Fibroblast of mammary gland (primary cell): ENCODE measurements around the gene FSD2.
A peak's percentile ranks its signal among the peaks of the same experiment; 100 is the strongest.

Experiments used
- DNase-seq: peaks from one replicate; pipeline ENCODE4 v3.0.0-alpha.2; 2010; ENCODE audit warnings: low read depth
- H3K4me3 ChIP-seq: 2 replicates; pipeline ENCODE4 v1.5.1; 2011; ENCODE audit warnings: low read depth, mild to moderate bottlenecking, low read length, moderate library complexity; ENCODE audit not compliant: control insufficient read depth
- TF ChIP-seq, protein P1 (sequence below): conservative IDR thresholded peaks from 2 replicates; pipeline ENCODE4 v1.5.1; 2011; ENCODE audit warnings: low read depth, low read length, inconsistent platforms; ENCODE audit not compliant: control insufficient read depth, insufficient read depth

FSD2 gene

DNA sequence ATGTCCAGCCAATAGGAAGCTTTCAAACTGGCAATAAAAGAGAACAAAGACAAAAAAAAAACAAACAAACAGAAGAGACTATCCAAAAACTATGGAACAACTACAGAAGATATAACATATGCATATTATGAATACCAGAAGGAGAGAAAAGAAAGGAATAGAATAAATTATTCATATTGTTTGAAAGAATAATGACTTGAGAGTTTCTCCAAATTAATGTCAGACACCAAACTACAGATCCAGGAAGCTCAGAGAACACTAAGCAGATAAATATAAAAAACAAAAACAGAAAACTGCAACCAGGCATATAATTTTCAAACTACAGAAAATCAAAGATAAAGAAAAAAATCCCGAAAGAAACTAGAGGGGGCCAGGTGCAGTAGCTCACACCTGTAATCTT lies 62.1 kb downstream of the FSD2 start:
- no peak overlapping the region for H3K4me3 ChIP-seq
- TF ChIP-seq, protein P1, sequence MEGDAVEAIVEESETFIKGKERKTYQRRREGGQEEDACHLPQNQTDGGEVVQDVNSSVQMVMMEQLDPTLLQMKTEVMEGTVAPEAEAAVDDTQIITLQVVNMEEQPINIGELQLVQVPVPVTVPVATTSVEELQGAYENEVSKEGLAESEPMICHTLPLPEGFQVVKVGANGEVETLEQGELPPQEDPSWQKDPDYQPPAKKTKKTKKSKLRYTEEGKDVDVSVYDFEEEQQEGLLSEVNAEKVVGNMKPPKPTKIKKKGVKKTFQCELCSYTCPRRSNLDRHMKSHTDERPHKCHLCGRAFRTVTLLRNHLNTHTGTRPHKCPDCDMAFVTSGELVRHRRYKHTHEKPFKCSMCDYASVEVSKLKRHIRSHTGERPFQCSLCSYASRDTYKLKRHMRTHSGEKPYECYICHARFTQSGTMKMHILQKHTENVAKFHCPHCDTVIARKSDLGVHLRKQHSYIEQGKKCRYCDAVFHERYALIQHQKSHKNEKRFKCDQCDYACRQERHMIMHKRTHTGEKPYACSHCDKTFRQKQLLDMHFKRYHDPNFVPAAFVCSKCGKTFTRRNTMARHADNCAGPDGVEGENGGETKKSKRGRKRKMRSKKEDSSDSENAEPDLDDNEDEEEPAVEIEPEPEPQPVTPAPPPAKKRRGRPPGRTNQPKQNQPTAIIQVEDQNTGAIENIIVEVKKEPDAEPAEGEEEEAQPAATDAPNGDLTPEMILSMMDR: no peak
- DNase-seq: no peak

DNA sequence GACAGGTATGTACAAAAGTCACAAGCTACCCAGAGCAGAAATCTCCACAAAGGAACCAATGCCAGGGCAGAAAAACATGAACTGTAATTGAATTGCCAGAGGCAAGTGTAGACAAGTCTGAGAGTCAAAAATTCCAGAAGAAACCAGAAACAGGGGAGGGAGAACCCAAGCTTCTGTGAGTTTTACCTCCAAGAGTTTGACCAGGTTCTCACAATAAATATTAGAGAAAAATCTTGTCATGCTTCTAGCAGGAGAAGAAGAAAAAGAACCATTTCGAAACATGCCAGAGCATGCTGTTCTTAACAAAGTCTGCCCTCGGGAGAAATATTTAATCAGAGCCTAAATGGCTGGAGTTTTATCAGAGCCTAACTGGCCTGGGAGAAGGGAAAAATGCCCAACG lies 63.7 kb downstream of the FSD2 start:
- no peak overlapping the region for H3K4me3 ChIP-seq
- TF ChIP-seq, protein P1: no peak
- no peak for DNase-seq

DNA sequence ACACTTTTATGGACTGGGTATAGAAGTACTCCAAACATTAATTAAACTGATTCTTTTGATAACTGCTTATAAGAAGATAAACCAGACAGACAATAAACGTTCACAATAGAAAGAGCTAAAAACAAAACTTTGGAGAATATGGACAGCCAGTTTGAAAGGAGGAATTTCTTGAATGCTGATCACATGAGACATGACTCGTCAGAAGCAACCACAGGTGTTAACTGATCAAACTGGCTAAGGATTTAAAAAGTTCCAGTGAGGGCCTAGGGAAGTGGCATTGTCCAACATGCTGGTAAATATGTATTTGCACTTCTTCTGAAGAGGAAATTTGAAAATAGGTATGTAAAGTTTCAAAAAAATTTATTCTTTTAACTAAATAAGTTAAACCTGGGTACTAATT lies 66.8 kb downstream of the FSD2 start:
- peak; percentile 5 for DNase-seq
- no peak overlapping the region for H3K4me3 ChIP-seq
- TF ChIP-seq, protein P1: no peak

DNA sequence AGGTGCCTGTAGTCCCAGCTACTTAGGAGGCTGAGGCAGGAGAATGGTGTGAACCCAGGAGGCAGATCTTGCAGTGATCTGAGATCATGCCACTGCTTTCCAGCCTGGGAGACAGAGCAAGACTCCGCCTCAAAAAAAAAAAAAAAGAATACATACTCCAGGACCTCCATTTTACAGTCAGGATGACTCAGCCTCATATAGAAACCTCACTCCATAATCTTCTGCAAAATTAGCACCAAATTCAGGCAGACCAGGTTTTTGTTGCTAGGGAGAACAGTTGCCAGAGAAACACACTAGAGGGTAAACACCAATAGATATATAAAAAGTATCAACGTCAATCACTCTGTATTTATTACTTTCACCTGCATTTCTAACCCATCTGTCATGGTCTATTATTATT lies 67.9 kb downstream of the FSD2 start:
- TF ChIP-seq, protein P1: no peak
- no peak overlapping the region for H3K4me3 ChIP-seq
- DNase-seq: no peak

DNA sequence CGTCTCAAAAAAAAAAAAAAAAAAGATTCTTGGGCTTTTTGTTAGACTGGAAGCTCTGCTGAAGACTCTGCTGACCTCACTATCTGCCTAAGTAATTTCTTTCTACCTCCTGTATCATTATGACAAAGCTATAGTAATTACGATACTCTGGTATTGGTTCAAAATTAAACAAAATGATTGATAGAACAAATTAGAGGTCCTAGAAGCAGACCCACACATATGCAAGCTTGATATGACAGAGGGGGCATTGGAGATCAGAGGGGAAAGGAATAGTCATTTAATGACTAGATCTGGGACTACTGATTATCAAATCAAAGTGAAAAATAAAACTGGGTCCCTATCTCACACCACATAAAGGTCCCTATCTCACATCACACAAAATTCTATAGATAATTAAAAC lies 74.3 kb downstream of the FSD2 start:
- no peak overlapping the region for H3K4me3 ChIP-seq
- TF ChIP-seq, protein P1: no peak
- DNase-seq: no peak

DNA sequence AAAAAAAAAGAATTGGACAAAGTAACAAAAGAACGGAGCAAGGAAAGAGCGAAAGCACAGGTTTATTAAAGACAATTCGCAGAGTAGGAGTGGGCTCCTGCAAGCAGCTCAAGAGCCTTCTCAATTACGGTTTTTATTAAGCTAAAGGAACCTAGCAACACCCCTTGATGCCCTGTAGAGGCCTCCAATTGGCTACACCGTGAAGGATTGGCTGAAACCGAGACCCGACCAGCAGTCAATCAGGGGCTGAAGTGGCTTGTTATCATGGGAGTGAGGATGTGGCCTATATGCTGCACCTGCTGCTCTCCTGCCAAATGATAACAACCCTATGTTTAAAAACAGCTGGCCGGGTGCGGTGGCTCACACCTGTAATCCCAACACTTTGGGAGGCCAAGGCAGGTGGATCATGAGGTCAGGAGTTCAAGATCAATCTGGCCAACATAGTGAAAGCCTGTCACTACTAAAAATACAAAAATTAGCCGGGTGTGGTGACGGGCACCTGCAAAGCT lies 75.8 kb downstream of the FSD2 start:
- no peak overlapping the region for H3K4me3 ChIP-seq
- DNase-seq: no peak
- TF ChIP-seq, protein P1: no peak

DNA sequence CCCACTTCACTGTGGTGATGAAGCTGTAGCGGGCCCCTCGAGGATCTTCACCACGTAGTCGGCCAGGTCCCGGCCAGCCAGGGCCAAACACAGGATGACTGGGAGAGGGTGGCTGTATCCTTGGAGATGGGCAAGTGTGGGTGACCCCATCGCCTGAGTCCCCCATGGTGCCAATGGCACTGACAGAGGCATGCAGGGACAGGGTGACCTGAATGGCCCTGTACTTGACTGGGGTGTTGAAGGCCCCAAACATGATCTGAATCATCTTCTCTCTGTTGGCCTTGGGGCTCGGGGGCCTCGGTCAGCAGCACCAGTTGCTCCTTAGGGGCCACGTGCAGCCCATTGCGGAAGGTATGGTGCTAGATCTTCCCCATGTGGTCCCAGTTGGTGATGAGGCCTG lies 79.1 kb downstream of the FSD2 start:
- DNase-seq: no peak
- TF ChIP-seq, protein P1: no peak
- no peak overlapping the region for H3K4me3 ChIP-seq
